Measurements from ENCODE around the gene CEP95. TPM values are rescaled to one million over a fixed set of nuclear protein-coding genes. Genes with fewer than 3 reads are reported as not detected.

CEP95 gene
- total and polyA plus RNA-seq, 9 donors, result 44.5 to 87.2 (median 63.3) TPM

- H3K4me1 ChIP-seq (ENCODE audit: insufficient read depth), result peaks cover 1% of the 10 kb centered on the region
- intact Hi-C loops (cut with DNase I), result no loop called here
- H3K27ac ChIP-seq, result no peak overlapping the region
- no peak overlapping the region for H3K4me3 ChIP-seq
- TF ChIP-seq CTCF (IDR thresholded peaks at IDR 0.05) (no peak), POLR2A (IDR thresholded peaks at IDR 0.05) (no peak), EP300 (IDR thresholded peaks at IDR 0.05) (no peak)
- no peaks in the 10 kb centered on the region for H3K27me3 ChIP-seq
- no peak for DNase-seq
- H3K36me3 ChIP-seq, result no peaks in the 10 kb centered on the region
- no peaks in the 10 kb centered on the region for H3K9me3 ChIP-seq
Measured at GRCh38 chr17:64565563-64565962, 58.8 kb downstream of the CEP95 start.

GRCh38 chr17:64571746-64572145 lies 65.0 kb downstream of the CEP95 start:
- WGBS, 3 donors, result 79 to 95% (median 93%) methylated on average over 6 of the region's 6 CpGs
- no peak for DNase-seq
- peaks cover 6% of the 10 kb centered on the region for H3K4me1 ChIP-seq (ENCODE audit: insufficient read depth)
- H3K9me3 ChIP-seq, result no peaks in the 10 kb centered on the region
- no peak overlapping the region for H3K27ac ChIP-seq
- H3K27me3 ChIP-seq, result no peaks in the 10 kb centered on the region
- intact Hi-C loops (cut with DNase I), result no loop called here
- H3K4me3 ChIP-seq, result no peak overlapping the region
- TF ChIP-seq EP300 (IDR thresholded peaks at IDR 0.05) (no peak), POLR2A (IDR thresholded peaks at IDR 0.05) (no peak), CTCF (IDR thresholded peaks at IDR 0.05) (no peak)
- H3K36me3 ChIP-seq, result no peaks in the 10 kb centered on the region

GRCh38 chr17:64572682-64573154 lies 65.9 kb downstream of the CEP95 start:
- intact Hi-C loops (cut with DNase I), result no loop called here
- Histone ChIP-seq H3K27ac (no peak overlapping the region), H3K4me3 (no peak overlapping the region), H3K9me3 (no peaks in the 10 kb centered on the region), H3K4me1 (ENCODE audit: insufficient read depth) (peaks cover 6% of the 10 kb centered on the region), H3K27me3 (no peaks in the 10 kb centered on the region), H3K36me3 (no peaks in the 10 kb centered on the region)
- WGBS, 3 donors, result 36 to 45% (median 45%) methylated on average over 3 of the region's 3 CpGs
- TF ChIP-seq POLR2A (IDR thresholded peaks at IDR 0.05) (no peak), CTCF (IDR thresholded peaks at IDR 0.05) (no peak), EP300 (IDR thresholded peaks at IDR 0.05) (no peak)
- no peak for DNase-seq

GRCh38 chr17:64573214-64573613 lies 66.4 kb downstream of the CEP95 start:
- H3K4me3 ChIP-seq, result no peak overlapping the region
- no peak overlapping the region for H3K27ac ChIP-seq
- H3K36me3 ChIP-seq, result no peaks in the 10 kb centered on the region
- DNase-seq, result no peak
- H3K4me1 ChIP-seq (ENCODE audit: insufficient read depth), result peaks cover 6% of the 10 kb centered on the region
- intact Hi-C loops (cut with DNase I), result no loop called here
- TF ChIP-seq POLR2A (IDR thresholded peaks at IDR 0.05) (no peak), CTCF (IDR thresholded peaks at IDR 0.05) (no peak), EP300 (IDR thresholded peaks at IDR 0.05) (no peak)
- H3K9me3 ChIP-seq, result no peaks in the 10 kb centered on the region
- H3K27me3 ChIP-seq, result no peaks in the 10 kb centered on the region

- DNase-seq, result no peak
- no peaks in the 10 kb centered on the region for H3K27me3 ChIP-seq
- TF ChIP-seq EP300 (IDR thresholded peaks at IDR 0.05) (no peak), POLR2A (IDR thresholded peaks at IDR 0.05) (no peak), CTCF (IDR thresholded peaks at IDR 0.05) (no peak)
- 25 to 55% (median 45%) methylated on average over 1 of the region's 1 CpG for WGBS, 3 donors
- intact Hi-C loops (cut with DNase I), result no loop called here
- H3K27ac ChIP-seq, result peak overlapping the region in 1 of 2 donors; percentile 61
- H3K4me3 ChIP-seq, result no peak overlapping the region
- no peaks in the 10 kb centered on the region for H3K36me3 ChIP-seq
- no peaks in the 10 kb centered on the region for H3K9me3 ChIP-seq
- peaks cover 6% of the 10 kb centered on the region for H3K4me1 ChIP-seq (ENCODE audit: insufficient read depth)
Measured at GRCh38 chr17:64574646-64575045, 67.9 kb downstream of the CEP95 start.

Measured in ovary (tissue), 9 donors.